Upper lobe of left lung (tissue), 6 donors: ENCODE results near the gene PRSS57. TPM values are rescaled to one million over a fixed set of nuclear protein-coding genes. Genes with fewer than 3 reads are reported as not detected.

Source experiments
- ATAC-seq, 2 donors: fragments of 200-7000 bp; cut with Tn5 transposase; one replicate each; pipeline ENCODE4 v1.9.1; 2022; ENCODE audit warnings: mild to moderate bottlenecking in 2 of 2, moderate library complexity in 2 of 2; ENCODE audit not compliant: low FRiP score in 2 of 2
- DNase-seq, 2 donors: peaks; one replicate each; pipeline ENCODE4 v3.0.0-alpha.2; 2019 to 2020
- H3K27ac ChIP-seq, 4 donors: fragments of 200-600 bp; sonication (generic); one replicate each; pipeline ENCODE4 v1.5.1; 2016 to 2019
- H3K27me3 ChIP-seq, 4 donors: fragments of 200-600 bp; sonication (generic); one replicate each; pipeline ENCODE4 v1.5.1; 2017 to 2019
- H3K36me3 ChIP-seq, 4 donors: fragments of 200-600 bp; sonication (generic); one replicate each; pipeline ENCODE4 v1.5.1; 2016 to 2019
- H3K4me1 ChIP-seq, 4 donors: fragments of 200-600 bp; sonication (generic); one replicate each; pipeline ENCODE4 v1.5.1; 2018 to 2019
- H3K4me3 ChIP-seq, 4 donors: fragments of 200-600 bp; sonication (generic); one replicate each; pipeline ENCODE4 v1.5.1; 2017 to 2019; ENCODE audit warnings: mild to moderate bottlenecking in 2 of 4, moderate library complexity in 1 of 4
- H3K9me3 ChIP-seq, 4 donors: fragments of 200-600 bp; sonication (generic); one replicate each; pipeline ENCODE4 v1.5.1; 2018 to 2019
- CTCF ChIP-seq, 6 experiments: fragments of 450-650 bp in 4 of 6; fragments of 200-600 bp in 2 of 6; sonication (generic) in 2 of 6; IDR thresholded peaks; one replicate each; pipeline ENCODE4 v1.5.1; 2016 to 2019; ENCODE audit warnings: antibody characterized with exemption in 6 of 6
- EP300 ChIP-seq, 4 donors: sonication (generic); formaldehyde crosslinking; IDR thresholded peaks; one replicate each; pipeline ENCODE4 v1.5.1; 2017; ENCODE audit warnings: antibody characterized with exemption in 4 of 4, control low read depth in 2 of 4
- POLR2A ChIP-seq, 4 donors: fragments of 450-650 bp; IDR thresholded peaks; one replicate each; pipeline ENCODE4 v1.5.1; 2016 to 2017; ENCODE audit warnings: antibody characterized with exemption in 4 of 4, mild to moderate bottlenecking in 2 of 4
- POLR2AphosphoS5 ChIP-seq, 2 donors: sonication (generic); formaldehyde crosslinking; IDR thresholded peaks; one replicate each; pipeline ENCODE4 v1.5.1; 2017; ENCODE audit warnings: antibody characterized with exemption in 2 of 2
- WGBS, 2 donors: methylation state at CpG; one replicate each; pipeline ENCODE4 v1.1.5; 2017 to 2018; 5-methylcytosine and 5-hydroxymethylcytosine counted together
- total RNA-seq, 6 donors: library from RNA; depleted of rRNA in 4 of 6; stranded (reverse); fragments of >200 nt in 4 of 6; gene quantifications; one replicate each; pipeline versions ENCODE4 v1.1.0 to v1.2.1, GENCODE V29; 2016 to 2021
- donor health status: DM: no; HTN: no; CAD: no; lungs with moderate emphysema.
- donor health status: DM: no; HTN: yes; CAD: no; lungs with severe emphysema.

Gene PRSS57
- total RNA-seq, 6 donors from 2014 or later, result 0.37 to 0.46 TPM; not detected in 4

DNA sequence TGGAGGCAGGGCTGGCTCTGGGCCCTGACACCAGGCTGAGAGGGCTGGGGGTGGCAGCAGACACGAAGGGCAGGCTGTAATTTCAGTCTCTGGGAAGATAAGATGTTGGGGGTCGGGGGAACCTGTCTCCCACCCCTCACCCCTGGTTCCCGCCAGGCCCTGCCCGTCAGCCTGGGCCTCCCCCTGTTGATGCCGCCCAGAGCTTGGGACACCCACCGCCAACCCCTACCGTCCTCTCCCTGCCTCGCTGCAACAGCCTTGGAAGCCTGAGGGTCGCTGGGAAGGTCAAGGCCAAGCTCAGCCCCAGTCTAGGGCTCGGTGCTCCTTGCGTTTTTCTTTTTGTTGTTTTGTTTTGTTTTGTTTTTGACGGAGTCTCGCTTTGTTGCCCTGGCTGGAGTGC, 28.0 kb upstream of the PRSS57 start:
- Histone ChIP-seq H3K27me3 (peaks cover 0 to 23% (median 14%) of the 10 kb centered on the region in 4 donors), H3K36me3 (peaks cover 0 to 8% (median 0%) of the 10 kb centered on the region in 4 donors), H3K9me3 (no peaks in the 10 kb centered on the region), H3K27ac (peak overlapping the region in 3 of 4 donors; percentile 44 to 69 (median 46)), H3K4me3 (no peak overlapping the region), H3K4me1 (peaks cover 16 to 45% (median 22%) of the 10 kb centered on the region in 4 donors)
- 83% methylated on average over 13 of the region's 13 CpGs for WGBS, 2 donors
- DNase-seq (no peak), ATAC-seq (no peak)
- no peak for TF ChIP-seq POLR2A (IDR thresholded peaks at IDR 0.05)
- no peak for TF ChIP-seq CTCF (IDR thresholded peaks at IDR 0.05)
- no peak for TF ChIP-seq EP300 (IDR thresholded peaks at IDR 0.05)
- TF ChIP-seq POLR2AphosphoS5 (IDR thresholded peaks at IDR 0.05), result no peak

- DNase-seq (peak in 1 of 2 donors; percentile 73), ATAC-seq (peak in 1 of 2 donors; percentile 23)
- TF ChIP-seq POLR2AphosphoS5 (IDR thresholded peaks at IDR 0.05), result no peak
- no peak for TF ChIP-seq EP300 (IDR thresholded peaks at IDR 0.05)
- no peak for TF ChIP-seq POLR2A (IDR thresholded peaks at IDR 0.05)
- no peak for TF ChIP-seq CTCF (IDR thresholded peaks at IDR 0.05)
- Histone ChIP-seq H3K36me3 (peaks cover 0 to 8% (median 0%) of the 10 kb centered on the region in 4 donors), H3K4me1 (peaks cover 13 to 39% (median 17%) of the 10 kb centered on the region in 4 donors), H3K4me3 (no peak overlapping the region), H3K27ac (peak overlapping the region; percentile 31 to 69 (median 45)), H3K27me3 (peaks cover 0 to 23% (median 14%) of the 10 kb centered on the region in 4 donors), H3K9me3 (no peaks in the 10 kb centered on the region)
- WGBS, 2 donors, result 35 to 56% methylated on average over 9 to 16 of the region's 17 CpGs
Observed at GRCh38 chr19:722553-723101, 27.4 kb upstream of the PRSS57 start.

DNA sequence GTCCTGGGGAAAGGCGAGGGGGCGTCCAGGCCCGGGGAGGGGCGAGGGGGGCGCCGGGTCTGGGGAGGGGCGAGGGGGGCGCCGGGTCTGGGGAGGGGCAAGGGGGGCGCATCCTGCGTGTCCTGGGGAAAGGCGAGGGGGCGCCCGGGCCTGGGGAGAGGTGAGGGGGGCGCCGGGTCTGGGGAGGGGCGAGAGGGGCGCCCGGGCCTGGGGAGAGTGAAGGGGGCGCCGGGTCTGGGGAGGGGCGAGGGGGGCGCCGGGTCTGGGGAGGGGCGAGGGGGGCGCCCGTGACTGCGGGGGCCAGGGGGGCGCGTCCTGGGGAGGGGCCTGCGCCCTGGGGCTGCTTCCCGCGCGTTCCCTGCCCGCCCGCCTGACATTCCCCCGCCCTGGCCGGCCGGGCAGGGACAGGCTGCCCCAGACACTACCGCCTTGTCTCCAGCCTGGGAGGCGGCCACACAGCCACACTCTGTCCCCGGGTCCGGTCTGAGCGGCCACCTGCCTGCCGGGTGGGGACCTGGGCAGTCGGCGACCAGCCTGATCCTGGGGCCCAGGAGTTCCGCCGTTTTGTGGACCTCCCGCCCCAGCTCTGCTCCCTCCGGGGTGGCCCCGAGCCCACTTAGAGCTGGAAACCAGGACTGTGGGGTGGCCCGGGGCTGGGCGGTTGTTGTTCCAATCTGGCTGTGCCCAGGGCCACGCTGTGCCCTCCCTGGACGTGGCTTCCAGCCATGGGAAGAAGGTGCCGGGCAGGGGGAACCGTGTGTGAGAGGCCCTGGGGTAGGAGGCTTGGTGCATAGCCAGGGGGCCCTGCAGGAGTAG, 25.3 kb upstream of the PRSS57 start:
- H3K4me1 ChIP-seq, result peaks cover 10 to 34% (median 13%) of the 10 kb centered on the region in 4 donors
- H3K9me3 ChIP-seq, result no peaks in the 10 kb centered on the region
- no peaks in the 10 kb centered on the region for H3K36me3 ChIP-seq
- TF ChIP-seq POLR2AphosphoS5 (IDR thresholded peaks at IDR 0.05) (no peak), EP300 (IDR thresholded peaks at IDR 0.05) (no peak), POLR2A (IDR thresholded peaks at IDR 0.05) (no peak), CTCF (IDR thresholded peaks at IDR 0.05) (no peak)
- peak overlapping the region in 2 of 4 donors; percentile 40 to 53 for H3K27ac ChIP-seq
- ATAC-seq (peak in 1 of 2 donors; percentile 37), DNase-seq (peak in 1 of 2 donors; percentile 76)
- peaks cover 0 to 23% (median 14%) of the 10 kb centered on the region in 4 donors for H3K27me3 ChIP-seq
- WGBS, 2 donors, result 55 to 100% methylated on average over 2 to 16 of the region's 58 CpGs
- H3K4me3 ChIP-seq, result no peak overlapping the region

DNA sequence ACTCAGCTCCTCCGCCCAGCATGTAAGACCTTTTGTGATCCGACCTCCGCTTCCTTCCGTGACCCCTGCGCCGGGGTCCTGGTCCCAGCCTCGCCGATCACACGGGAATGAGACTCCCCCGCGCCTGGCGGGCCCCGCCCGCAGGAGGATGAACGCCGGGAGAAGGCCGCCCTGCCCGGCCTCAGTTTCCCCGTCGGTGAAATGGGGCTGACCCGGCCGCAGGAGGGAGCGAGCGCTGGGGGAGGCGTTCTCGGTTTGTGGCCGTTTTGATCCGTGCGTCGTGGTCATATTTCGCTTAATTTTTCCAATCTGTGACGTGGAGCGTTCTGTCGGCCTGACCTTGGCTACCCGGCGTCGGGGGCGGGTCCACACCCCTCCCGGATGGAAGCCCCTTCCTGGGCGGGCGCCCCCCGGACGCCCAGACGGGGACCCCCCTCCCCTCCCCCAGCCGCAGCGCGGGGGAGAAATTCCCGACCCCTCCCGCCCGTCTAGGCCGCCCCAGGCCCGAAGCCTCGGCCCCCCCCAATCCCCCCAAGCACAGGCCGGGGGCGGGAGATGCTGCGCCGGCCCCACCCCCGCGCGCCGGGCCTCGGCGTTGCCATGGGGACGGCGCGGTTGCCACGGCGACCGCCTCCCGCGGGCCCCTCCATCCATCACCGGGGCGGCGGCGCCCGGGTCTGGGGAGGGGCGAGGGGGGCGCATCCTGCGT, 24.5 kb upstream of the PRSS57 start:
- ATAC-seq, result peak in 1 of 2 donors; percentile 80
- Histone ChIP-seq H3K9me3 (no peaks in the 10 kb centered on the region), H3K27ac (peak overlapping the region in 1 of 4 donors; percentile 77), H3K27me3 (peaks cover 0 to 23% (median 14%) of the 10 kb centered on the region in 4 donors), H3K4me3 (no peak overlapping the region), H3K4me1 (peaks cover 10 to 34% (median 13%) of the 10 kb centered on the region in 4 donors), H3K36me3 (no peaks in the 10 kb centered on the region)
- peak in 1 of 2 donors; percentile 87 for DNase-seq
- WGBS, 2 donors, result 48 to 52% methylated on average over 11 to 20 of the region's 79 CpGs
- TF ChIP-seq POLR2A (IDR thresholded peaks at IDR 0.05), result no peak
- no peak for TF ChIP-seq POLR2AphosphoS5 (IDR thresholded peaks at IDR 0.05)
- no peak for TF ChIP-seq EP300 (IDR thresholded peaks at IDR 0.05)
- no peak for TF ChIP-seq CTCF (IDR thresholded peaks at IDR 0.05)
